ENCODE measurements around the gene SMARCE1.
A peak's percentile ranks its signal among the peaks of the same experiment; 100 is the strongest.

Gene SMARCE1

GRCh38 chr17:40647624-40648383, at the start of gene SMARCE1:
Gene SMARCE1, minus strand, starts transcription at chr17:40647818. Its CDS starts 2,016 bp downstream, at chr17:40645802.
- DNase-seq = peak; percentile 60 to 67 (median 64)

- no peak for DNase-seq
These were observed 49.7 kb upstream of the SMARCE1 start for GRCh38 chr17:40697297-40697696.

- no peak for DNase-seq
These were observed 49.0 kb upstream of the SMARCE1 start for GRCh38 chr17:40696651-40697072.

GRCh38 chr17:40695874-40696472, 48.4 kb upstream of the SMARCE1 start:
- DNase-seq = no peak

GRCh38 chr17:40694584-40694983, 47.0 kb upstream of the SMARCE1 start:
- DNase-seq = no peak

- no peak for DNase-seq
These were observed 39.5 kb upstream of the SMARCE1 start for GRCh38 chr17:40687106-40687505.

GRCh38 chr17:40686192-40686591, 38.6 kb upstream of the SMARCE1 start:
- no peak for DNase-seq

- DNase-seq = no peak
These were observed 33.4 kb upstream of the SMARCE1 start for GRCh38 chr17:40680998-40681397.

GRCh38 chr17:40679523-40679907, 31.9 kb upstream of the SMARCE1 start:
- DNase-seq = no peak

GRCh38 chr17:40678902-40679522, 31.4 kb upstream of the SMARCE1 start:
- no peak for DNase-seq

- DNase-seq = no peak
These were observed 28.3 kb upstream of the SMARCE1 start for GRCh38 chr17:40675905-40676304.

GRCh38 chr17:40672654-40673053, 25.0 kb upstream of the SMARCE1 start:
- DNase-seq = no peak

- DNase-seq = no peak
These were observed 23.7 kb upstream of the SMARCE1 start for GRCh38 chr17:40671282-40671681.

- DNase-seq = no peak
These were observed 18.7 kb upstream of the SMARCE1 start for GRCh38 chr17:40666331-40666730.

- DNase-seq = no peak
These were observed 17.1 kb upstream of the SMARCE1 start, which contains the start of gene KRT222 for GRCh38 chr17:40664582-40665333. Gene KRT222, minus strand, starts transcription at chr17:40665177. Its CDS starts 78 bp downstream, at chr17:40665099.

GRCh38 chr17:40663252-40663651, 15.6 kb upstream of the SMARCE1 start:
- no peak for DNase-seq

GRCh38 chr17:40659911-40660310, 12.3 kb upstream of the SMARCE1 start:
- DNase-seq = peak in 1 of 4 experiments; percentile 8

GRCh38 chr17:40658396-40658795, 10.8 kb upstream of the SMARCE1 start:
- DNase-seq = no peak

GRCh38 chr17:40651939-40652338, 4.3 kb upstream of the SMARCE1 start:
- DNase-seq = no peak

- no peak for DNase-seq
These were observed 858 bp upstream of the SMARCE1 start for GRCh38 chr17:40648384-40648968.

GRCh38 chr17:40646791-40647623, 611 bp downstream of the SMARCE1 start:
- no peak for DNase-seq

- DNase-seq = no peak
These were observed 1.7 kb downstream of the SMARCE1 start for GRCh38 chr17:40645943-40646342.
